ENCODE measurements around the gene HIGD2A. TPM values are rescaled to one million over a fixed set of nuclear protein-coding genes. Genes with fewer than 3 reads are reported as not detected.

HIGD2A gene, protein sequence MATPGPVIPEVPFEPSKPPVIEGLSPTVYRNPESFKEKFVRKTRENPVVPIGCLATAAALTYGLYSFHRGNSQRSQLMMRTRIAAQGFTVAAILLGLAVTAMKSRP
- total RNA-seq (2014; rRNA removed; shearing (Covaris generic); ENCODE audit: low replicate concordance) = 151 and 166 TPM in 2 replicates

DNA sequence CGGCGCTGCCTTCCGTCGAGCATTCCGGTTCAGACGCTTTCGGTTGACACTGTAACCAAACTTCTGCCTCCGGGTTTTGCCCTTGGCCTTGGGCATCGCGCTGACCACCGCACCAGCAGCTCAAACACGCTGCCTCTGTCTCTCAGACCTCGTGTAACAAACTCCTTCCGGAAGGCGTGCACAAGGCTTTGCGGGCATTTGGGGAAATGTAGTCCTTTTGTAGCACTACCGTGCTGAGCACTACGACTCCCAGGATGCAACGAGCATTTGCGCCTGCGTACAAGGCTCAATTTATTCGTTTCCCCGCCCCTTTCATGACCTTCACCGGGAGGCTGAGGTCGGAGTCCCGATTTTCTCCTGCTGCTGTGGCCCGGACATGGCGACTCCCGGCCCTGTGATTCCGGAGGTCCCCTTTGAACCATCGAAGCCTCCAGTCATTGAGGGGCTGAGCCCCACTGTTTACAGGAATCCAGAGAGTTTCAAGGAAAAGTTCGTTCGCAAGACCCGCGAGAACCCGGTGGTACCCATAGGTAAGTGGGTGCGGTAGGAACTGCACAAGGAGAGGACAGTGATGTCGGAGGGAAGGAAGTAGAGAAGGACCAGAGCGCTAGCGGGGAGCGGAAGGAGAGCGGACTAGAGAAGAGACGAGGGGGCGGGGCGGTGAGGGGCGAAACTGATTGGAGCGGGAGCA lies at the start of gene HIGD2A, which contains the start of gene NOP16:
Gene HIGD2A, plus strand, starts transcription at position 308 of the 691 bp plus-strand sequence. Its CDS starts 69 bp downstream, at position 377.
Gene NOP16, minus strand, starts transcription at position 155 of the 691 bp plus-strand sequence. Its CDS starts 59 bp downstream, at position 96.
- no peaks in the 10 kb centered on the region for H3K27me3 ChIP-seq
- H3K9me3 ChIP-seq = no peaks in the 10 kb centered on the region
- DNase-seq = peak; percentile 100
- H3K4me3 ChIP-seq = peak within 1 kb of the TSS; percentile 95
- peaks cover 87% of the 10 kb centered on the region for H3K36me3 ChIP-seq

DNA sequence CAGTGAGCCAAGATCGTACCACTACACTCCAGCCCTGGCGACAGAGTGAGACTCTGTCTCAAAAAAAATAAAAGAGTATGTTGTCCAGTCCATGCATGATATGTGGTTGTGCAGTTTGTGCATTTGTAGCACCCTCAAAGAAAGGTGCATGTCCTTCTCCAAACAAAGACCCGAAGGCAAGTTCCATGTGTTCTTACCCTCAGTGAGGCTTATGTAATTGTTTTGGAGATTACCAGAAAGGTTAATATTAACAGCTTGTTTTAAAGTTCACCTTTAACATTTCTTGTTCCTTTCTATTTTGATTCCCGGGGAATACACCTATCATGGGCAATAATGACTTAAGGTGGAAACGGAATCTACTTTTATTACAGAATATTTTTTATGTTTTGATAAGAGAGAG lies 49.2 kb upstream of the HIGD2A start:
- H3K36me3 ChIP-seq = peaks cover 38% of the 10 kb centered on the region
- H3K27me3 ChIP-seq = no peaks in the 10 kb centered on the region
- DNase-seq = no peak
- H3K9me3 ChIP-seq = no peaks in the 10 kb centered on the region
- H3K4me3 ChIP-seq = no peak overlapping the region

DNA sequence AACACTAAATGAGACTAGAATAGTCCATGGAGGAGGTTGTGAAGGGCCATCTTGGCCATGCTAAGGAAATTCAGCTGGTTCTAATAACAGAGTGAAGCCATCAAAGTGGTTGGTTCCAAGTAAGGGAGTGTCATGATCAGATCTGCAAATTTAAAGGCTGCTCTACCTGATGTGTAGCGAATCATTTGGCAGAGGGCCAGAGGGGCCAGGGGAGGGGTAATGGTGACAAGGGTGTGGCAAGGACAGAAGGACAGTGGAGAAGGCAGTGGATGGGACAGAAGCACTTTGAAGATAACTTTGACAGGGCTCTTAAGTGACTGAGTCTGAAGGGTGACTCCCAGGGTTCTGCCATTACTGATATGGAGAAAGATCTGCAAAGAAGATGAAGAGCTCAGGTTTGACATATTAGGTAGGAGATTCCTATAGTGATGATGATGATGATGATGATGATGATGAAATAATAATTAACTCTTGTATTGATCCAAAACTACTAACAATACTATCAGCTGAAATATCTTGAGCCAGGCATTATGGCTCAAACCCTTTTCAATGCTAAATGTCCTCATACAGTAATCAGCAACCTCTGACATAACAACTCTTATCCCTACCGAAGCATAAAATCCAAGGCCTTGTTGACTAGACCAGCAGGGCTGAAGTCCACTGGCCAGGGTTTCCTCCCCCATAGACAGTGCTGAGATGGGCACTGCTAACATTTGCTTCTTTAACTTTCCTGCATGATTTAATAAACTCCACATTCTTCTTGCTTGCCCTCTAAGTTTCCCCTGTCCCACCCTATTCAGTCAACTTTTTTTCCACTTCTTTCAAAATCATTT lies 47.0 kb upstream of the HIGD2A start:
- DNase-seq = no peak
- Histone ChIP-seq H3K9me3 (no peaks in the 10 kb centered on the region), H3K36me3 (peaks cover 59% of the 10 kb centered on the region), H3K4me3 (no peak overlapping the region), H3K27me3 (no peaks in the 10 kb centered on the region)

DNA sequence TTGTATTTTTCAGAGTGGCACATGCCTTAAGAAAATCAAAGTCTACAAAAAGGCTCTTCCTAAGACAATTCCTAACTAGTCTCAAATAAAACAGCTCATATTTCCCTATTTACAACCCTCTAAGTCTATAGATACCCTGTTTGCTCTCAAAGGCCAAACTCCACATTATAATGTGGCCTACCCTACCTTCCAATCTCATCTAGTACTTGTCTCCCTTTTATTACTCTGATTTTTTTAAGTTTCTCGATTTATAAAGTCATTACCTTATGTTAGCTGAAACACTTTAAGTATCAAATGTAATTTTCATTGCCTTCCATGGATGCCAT lies 46.4 kb upstream of the HIGD2A start:
- DNase-seq = no peak
- H3K36me3 ChIP-seq = peaks cover 59% of the 10 kb centered on the region
- H3K9me3 ChIP-seq = no peaks in the 10 kb centered on the region
- H3K4me3 ChIP-seq = no peak overlapping the region
- H3K27me3 ChIP-seq = no peaks in the 10 kb centered on the region

DNA sequence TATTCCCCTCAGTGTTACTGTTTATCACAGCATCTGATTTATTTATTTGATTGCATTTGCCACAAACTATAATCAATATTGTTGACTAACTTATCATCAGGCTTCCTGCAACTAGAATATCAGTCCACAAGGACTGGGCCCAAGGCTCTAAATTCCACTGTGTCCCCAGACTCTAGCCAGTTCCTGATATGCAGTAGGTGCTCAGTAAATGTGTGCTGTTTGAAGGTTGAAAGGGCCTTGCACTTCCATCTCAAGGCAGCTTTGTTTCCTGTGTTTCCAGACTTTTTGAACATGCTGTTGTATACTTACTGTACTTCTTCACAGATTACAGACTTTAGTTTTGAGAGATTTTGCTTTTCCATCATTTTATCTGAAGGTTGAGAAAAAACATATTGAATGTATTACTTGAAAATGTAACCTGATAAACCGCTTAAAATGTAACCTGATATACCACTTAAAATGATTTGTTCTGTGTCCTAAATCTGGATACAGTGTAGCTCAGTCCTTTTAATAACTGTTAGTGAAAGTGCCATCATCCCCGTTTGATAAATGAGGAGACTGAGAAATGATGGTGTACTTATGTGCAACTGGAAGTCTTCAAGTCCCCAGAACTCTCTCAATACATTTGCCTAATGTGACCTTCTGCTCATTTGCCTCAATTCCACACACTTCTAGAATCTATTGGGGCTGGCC lies 45.6 kb upstream of the HIGD2A start:
- Histone ChIP-seq H3K27me3 (no peaks in the 10 kb centered on the region), H3K36me3 (peaks cover 59% of the 10 kb centered on the region), H3K4me3 (no peak overlapping the region), H3K9me3 (no peaks in the 10 kb centered on the region)
- DNase-seq = no peak

DNA sequence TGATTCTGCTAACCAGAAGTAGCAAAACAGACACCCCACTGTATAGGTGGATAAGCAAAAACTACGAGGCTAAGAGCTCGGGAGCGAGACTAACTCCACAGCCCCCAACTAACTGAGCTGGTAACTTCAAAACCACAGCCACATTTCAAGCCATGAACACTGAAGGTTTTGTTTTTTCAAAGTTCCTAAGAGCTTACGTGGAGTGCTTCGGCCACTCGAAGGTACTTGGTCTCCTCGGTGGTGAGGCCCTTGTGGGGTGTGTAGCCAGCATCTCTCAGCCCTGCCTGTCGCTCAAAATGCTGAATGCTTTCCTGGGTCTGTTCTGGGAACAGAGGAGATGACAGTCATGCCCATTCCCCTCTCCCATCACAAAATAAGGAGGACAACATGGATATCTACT lies 38.1 kb upstream of the HIGD2A start:
- no peak for DNase-seq
- Histone ChIP-seq H3K36me3 (peaks cover 97% of the 10 kb centered on the region), H3K4me3 (no peak overlapping the region)

DNA sequence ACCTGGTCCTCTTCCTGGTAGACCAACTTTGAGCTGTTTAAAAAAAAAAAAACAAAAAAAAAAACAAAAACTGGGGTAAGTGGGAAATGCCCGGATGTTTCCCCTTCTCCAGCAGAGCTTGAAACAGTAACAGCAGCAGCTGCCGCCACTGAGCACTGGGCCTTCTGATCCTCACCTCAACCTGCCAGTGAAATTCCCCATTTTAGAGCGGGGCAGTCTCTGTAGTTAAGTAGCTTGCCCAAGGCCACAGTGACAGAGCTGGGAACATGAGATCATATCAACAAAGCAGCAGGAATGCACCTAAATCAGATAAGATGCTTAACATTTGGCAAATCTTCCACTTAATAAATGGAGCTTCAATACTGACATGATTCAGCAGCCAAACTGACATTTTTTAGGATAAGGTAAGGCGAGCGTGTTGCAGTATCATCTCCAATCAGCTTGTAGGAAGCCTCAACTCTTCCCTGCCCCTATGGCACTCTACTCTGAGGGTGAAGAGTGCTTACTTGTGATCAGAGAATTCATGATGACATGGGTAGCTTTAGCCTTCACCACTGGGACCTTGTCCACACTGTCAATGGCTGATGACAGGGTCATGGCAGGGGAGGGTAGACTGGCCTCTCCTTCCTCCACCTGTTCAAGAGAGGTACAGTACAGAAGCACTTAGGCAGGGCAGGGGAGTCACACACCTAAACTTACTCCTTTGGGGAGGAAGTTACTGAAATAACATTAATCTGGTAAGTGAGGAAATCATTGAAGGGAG lies 36.3 kb upstream of the HIGD2A start:
- DNase-seq = no peak
- Histone ChIP-seq H3K9me3 (no peaks in the 10 kb centered on the region), H3K36me3 (peaks cover 95% of the 10 kb centered on the region), H3K27me3 (no peaks in the 10 kb centered on the region), H3K4me3 (no peak overlapping the region)

More for the DNA sequence above, 38.1 kb upstream of the HIGD2A start:
- H3K27me3 ChIP-seq = no peaks in the 10 kb centered on the region
- no peaks in the 10 kb centered on the region for H3K9me3 ChIP-seq

DNA sequence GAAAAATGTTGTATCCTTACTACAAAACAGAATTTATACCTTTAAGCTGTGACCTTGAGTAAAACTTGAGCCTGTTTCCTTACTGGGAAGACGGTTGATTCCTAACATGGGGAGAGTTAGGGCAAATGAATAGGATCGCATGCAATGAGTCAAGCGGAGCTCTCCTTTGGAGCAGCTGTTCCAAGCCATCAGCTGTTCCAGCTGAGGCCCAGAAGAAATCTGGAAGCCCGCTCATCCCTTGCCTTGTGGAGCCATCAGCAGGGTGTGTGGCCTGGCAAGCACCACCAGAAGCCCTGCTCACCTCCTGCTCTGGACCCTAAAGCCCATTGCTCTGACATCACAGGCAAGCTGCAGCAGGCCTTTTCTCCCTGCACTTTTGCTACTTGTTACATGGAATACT lies 35.0 kb upstream of the HIGD2A start:
- Histone ChIP-seq H3K27me3 (no peaks in the 10 kb centered on the region), H3K36me3 (peaks cover 95% of the 10 kb centered on the region), H3K9me3 (no peaks in the 10 kb centered on the region), H3K4me3 (no peak overlapping the region)
- DNase-seq = no peak

DNA sequence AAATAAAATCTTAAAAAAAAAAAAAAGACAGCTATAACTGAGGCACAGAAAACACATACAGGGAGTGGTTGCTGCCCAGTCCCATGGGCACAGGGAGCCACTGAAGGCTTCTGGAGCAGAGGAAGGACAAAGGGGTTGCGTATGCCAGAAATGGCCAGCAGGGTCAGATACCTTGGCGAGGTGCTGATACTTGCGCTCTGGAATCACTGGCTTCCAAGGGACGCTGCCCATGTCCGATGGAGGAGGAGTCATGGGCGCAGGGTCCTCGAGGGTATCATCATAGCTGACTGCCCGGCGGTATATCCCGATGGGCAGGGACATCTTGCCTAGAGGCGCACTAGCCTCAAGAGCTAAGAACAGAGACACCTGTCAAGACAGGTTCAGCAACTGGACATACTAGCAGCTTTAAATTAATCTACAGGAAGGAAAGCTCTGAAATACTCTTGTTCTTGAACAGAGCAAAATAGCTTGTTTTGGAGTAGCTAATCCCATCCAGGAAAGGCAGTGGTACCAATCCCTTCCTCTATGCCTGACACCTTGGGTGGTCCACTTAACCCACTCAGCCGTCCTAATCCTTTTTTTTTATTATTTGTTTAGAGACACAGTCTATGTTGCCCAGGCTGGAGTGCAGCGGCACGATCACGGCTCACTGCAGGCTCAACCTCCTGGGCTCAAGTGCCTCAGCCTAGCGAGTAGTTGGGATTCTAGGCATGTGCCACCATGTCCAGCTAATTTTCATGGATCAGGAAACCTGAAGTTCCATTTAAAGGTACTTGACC lies 33.0 kb upstream of the HIGD2A start:
- Histone ChIP-seq H3K4me3 (no peak overlapping the region), H3K36me3 (peaks cover 84% of the 10 kb centered on the region), H3K27me3 (no peaks in the 10 kb centered on the region), H3K9me3 (no peaks in the 10 kb centered on the region)
- DNase-seq = no peak

DNA sequence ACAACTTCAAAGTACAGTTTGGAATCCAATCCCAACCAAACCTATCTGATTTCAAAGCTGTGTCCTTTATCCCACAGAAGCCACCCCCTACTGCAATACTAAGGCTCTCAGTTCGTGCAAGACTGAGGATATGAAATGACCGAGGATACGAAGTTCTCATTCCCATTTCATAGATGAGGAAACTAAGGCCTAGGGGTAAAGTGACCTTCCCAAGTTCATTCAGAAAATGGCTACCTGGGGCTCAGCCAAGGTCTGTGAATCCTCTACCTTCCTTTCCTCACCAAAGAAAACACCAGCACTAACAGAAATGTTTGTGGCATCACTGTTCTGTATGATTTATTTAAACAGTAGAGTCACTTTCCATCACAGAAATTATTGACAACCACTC lies 32.4 kb upstream of the HIGD2A start:
- DNase-seq = no peak
- H3K36me3 ChIP-seq = peaks cover 81% of the 10 kb centered on the region
- H3K27me3 ChIP-seq = no peaks in the 10 kb centered on the region
- H3K4me3 ChIP-seq = no peak overlapping the region
- no peaks in the 10 kb centered on the region for H3K9me3 ChIP-seq

DNA sequence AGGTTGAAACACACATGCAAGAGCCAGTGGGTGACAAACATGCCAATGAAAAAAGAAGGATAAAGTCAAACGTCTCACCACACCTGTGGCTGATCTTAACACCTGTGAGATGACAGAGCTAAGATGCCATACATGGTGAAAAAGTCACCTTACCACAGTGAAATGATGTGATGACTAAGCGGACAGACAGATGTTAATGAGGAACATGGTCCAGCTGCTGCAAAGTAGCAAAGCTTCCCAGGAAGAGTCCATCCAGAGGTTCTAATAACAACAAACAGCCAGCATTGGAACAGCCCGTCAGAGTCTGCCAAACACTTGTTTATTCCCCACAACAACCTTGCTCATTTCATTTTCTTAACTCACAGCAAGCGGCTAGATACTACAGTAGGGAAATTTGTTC lies 28.9 kb upstream of the HIGD2A start:
- peaks cover 50% of the 10 kb centered on the region for H3K36me3 ChIP-seq
- DNase-seq = peak; percentile 31
- no peaks in the 10 kb centered on the region for H3K27me3 ChIP-seq
- no peak overlapping the region; the same call in 1 of the 2 replicates for H3K4me3 ChIP-seq
- no peaks in the 10 kb centered on the region for H3K9me3 ChIP-seq

DNA sequence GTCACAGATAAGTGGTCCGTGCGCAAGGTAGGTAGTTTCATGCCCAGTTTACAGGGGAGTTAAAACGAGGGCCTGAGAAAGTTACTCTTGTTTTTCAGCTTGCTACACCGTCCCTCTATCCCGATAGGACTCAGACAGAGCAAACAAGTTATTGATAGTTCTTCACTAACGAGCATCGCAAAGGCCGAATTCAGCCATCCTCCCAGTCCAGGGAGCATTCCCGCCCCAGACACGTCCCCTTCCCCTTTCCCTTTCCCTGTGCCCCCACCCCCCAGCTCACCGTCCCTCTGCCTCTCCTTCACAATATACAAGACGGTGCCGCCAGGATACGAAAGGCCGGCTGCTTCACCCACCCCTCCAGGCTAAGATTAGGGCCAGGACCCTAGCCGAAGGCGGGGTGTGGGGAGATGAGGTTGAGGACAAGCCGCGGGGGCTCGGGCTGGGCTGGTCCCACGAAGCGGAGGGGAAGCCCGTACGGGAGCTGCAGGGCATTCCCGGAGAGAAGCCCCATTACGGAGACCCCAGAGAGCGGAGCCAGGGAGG lies 27.6 kb upstream of the HIGD2A start:
- peak; percentile 34 for DNase-seq
- H3K36me3 ChIP-seq = peaks cover 39% of the 10 kb centered on the region
- H3K4me3 ChIP-seq = peak overlapping the region; percentile 95
- no peaks in the 10 kb centered on the region for H3K9me3 ChIP-seq
- peaks cover 5% of the 10 kb centered on the region for H3K27me3 ChIP-seq

DNA sequence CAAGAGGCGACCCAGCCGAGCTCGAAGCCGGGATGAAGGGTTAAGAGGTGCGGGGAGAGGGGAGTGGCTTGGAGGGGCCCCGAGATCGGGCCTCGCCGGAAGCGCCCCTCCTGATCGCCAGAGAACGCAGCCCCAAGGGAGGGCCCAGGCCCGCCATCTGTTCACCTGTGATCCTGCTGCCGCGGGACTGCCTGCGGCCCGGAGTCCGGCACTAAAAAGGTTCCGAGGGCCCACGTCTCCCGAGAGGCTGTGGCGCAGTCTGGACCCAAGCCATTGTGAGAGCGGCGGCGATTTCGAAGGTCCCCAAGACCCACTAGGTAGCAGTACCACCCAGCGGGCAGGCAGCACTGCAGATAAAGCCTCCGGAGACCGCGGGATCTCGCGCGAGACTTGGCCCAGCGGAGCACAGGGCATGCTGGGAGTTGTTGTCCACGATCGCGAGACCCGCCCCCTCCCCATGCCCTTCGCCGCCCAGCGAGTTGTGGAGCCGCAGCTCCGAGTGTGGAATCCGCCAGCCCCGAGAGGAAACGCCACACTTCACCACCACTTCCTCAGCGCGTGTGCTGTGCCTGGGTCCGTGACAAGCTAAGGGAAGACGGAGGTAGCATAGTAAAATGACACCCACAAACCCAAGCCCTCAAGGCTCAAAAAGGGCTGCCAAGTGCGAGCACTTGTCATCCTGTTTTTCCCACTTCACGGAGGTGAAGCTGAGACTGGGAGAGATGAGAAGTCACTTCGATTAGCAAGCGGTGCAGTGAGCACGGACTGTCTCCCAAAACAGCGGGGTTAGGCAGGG lies 26.9 kb upstream of the HIGD2A start, which contains the start of gene KIAA1191:
Gene KIAA1191, minus strand, starts transcription at position 328 of the 796 bp plus-strand sequence. CDS start 2,256 bp downstream, outside the sequence.
- Histone ChIP-seq H3K27me3 (peaks cover 6% of the 10 kb centered on the region), H3K9me3 (no peaks in the 10 kb centered on the region), H3K4me3 (peak within 1 kb of the TSS; percentile 95), H3K36me3 (peaks cover 32% of the 10 kb centered on the region)
- peak; percentile 98 for DNase-seq

DNA sequence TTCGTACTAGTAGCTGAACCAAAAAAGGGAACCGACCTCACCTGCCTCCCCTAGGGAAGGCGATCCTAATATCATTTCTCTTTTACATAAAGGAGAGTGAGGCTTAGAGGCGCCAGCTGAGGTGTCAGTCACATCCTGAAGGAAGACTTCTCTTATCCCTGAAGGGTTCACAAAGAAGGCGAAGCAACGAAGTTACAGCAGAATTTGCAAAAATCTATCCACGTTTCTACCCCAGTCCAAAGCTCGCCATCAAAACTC lies 26.4 kb upstream of the HIGD2A start:
- DNase-seq = no peak
- H3K27me3 ChIP-seq = peaks cover 6% of the 10 kb centered on the region

More for the DNA sequence above, 26.4 kb upstream of the HIGD2A start:
- H3K9me3 ChIP-seq = no peaks in the 10 kb centered on the region
- peaks cover 28% of the 10 kb centered on the region for H3K36me3 ChIP-seq
- H3K4me3 ChIP-seq = peak overlapping the region; percentile 95

Data from MG63 (cell line).